Smooth muscle cell (in vitro differentiated cells): ENCODE measurements around the gene FLT1. TPM values are rescaled to one million over a fixed set of nuclear protein-coding genes. Genes with fewer than 3 reads are reported as not detected.

ENCODE experiments used
- DNase-seq: peaks from one replicate; lab custom pipeline; 2025; ENCODE audit not compliant: unreplicated experiment; lab: John Stamatoyannopoulos, UW
- H2AFZ ChIP-seq: fragments of 200-600 bp; sonication (generic); 2 replicates; pipeline ENCODE4 v1.6.0; 2016; ENCODE audit warnings: antibody characterized with exemption, low read depth, mild to moderate bottlenecking
- H3F3A ChIP-seq: fragments of 200-600 bp; sonication (generic); 2 replicates; pipeline ENCODE4 v1.6.0; 2017; ENCODE audit warnings: antibody characterized with exemption, low read depth
- H3K27ac ChIP-seq: fragments of 200-600 bp; sonication (generic); 2 replicates; pipeline ENCODE4 v1.5.1; 2016; ENCODE audit warnings: low read depth, mild to moderate bottlenecking
- H3K27me3 ChIP-seq: fragments of 200-600 bp; sonication (generic); 2 replicates; pipeline ENCODE4 v1.6.1; 2016; ENCODE audit warnings: low read depth, mild to moderate bottlenecking
- H3K36me3 ChIP-seq: fragments of 200-600 bp; sonication (generic); 2 replicates; pipeline ENCODE4 v1.5.1; 2016; ENCODE audit warnings: low read depth
- H3K4me1 ChIP-seq: fragments of 200-600 bp; sonication (generic); 2 replicates; pipeline ENCODE4 v1.5.1; 2016; ENCODE audit warnings: low read depth
- H3K4me2 ChIP-seq: fragments of 200-600 bp; sonication (generic); 2 replicates; pipeline ENCODE4 v1.6.0; 2016; ENCODE audit warnings: mild to moderate bottlenecking
- H3K4me3 ChIP-seq: fragments of 200-600 bp; sonication (generic); 2 replicates; pipeline ENCODE4 v1.5.1; 2016; ENCODE audit warnings: mild to moderate bottlenecking
- H3K79me2 ChIP-seq: fragments of 200-600 bp; sonication (generic); 2 replicates; pipeline ENCODE4 v1.6.0; 2016; ENCODE audit warnings: low read depth, mild to moderate bottlenecking
- H3K9ac ChIP-seq: fragments of 200-600 bp; sonication (generic); 2 replicates; pipeline ENCODE4 v1.6.0; 2016; ENCODE audit warnings: low read depth
- H3K9me3 ChIP-seq: fragments of 200-600 bp; sonication (generic); replicated peaks from 2 replicates; pipeline ENCODE4 v1.5.1; 2016; ENCODE audit warnings: low read depth
- H4K20me1 ChIP-seq: fragments of 200-600 bp; sonication (generic); 2 replicates; pipeline ENCODE4 v1.6.0; 2016; ENCODE audit warnings: low read depth
- CTCF ChIP-seq: fragments of 200-600 bp; sonication (generic); IDR thresholded peaks from 2 replicates; pipeline ENCODE4 v1.5.1; 2017; ENCODE audit warnings: borderline replicate concordance, mild to moderate bottlenecking, antibody characterized with exemption; ENCODE audit not compliant: insufficient read depth, poor library complexity, severe bottlenecking
- WGBS: methylation state at CpG from one replicate; pipeline ENCODE4 v1.1.7; 2016; ENCODE audit warnings: low lambda C conversion rate; 5-methylcytosine and 5-hydroxymethylcytosine counted together
- polyA plus RNA-seq: library from polyadenylated mRNA; unstranded; fragments of >200 nt; fragmentation: Nextera tagmentation; extraction: Ambion mirVana; gene quantifications from 2 replicates; pipeline ENCODE4 v1.2.1, GENCODE V29; 2016
- total RNA-seq: library from RNA; depleted of rRNA; stranded (reverse); fragments of >200 nt; gene quantifications from 2 replicates; pipeline ENCODE4 v1.2.3, GENCODE V29; 2014

Gene FLT1, protein sequence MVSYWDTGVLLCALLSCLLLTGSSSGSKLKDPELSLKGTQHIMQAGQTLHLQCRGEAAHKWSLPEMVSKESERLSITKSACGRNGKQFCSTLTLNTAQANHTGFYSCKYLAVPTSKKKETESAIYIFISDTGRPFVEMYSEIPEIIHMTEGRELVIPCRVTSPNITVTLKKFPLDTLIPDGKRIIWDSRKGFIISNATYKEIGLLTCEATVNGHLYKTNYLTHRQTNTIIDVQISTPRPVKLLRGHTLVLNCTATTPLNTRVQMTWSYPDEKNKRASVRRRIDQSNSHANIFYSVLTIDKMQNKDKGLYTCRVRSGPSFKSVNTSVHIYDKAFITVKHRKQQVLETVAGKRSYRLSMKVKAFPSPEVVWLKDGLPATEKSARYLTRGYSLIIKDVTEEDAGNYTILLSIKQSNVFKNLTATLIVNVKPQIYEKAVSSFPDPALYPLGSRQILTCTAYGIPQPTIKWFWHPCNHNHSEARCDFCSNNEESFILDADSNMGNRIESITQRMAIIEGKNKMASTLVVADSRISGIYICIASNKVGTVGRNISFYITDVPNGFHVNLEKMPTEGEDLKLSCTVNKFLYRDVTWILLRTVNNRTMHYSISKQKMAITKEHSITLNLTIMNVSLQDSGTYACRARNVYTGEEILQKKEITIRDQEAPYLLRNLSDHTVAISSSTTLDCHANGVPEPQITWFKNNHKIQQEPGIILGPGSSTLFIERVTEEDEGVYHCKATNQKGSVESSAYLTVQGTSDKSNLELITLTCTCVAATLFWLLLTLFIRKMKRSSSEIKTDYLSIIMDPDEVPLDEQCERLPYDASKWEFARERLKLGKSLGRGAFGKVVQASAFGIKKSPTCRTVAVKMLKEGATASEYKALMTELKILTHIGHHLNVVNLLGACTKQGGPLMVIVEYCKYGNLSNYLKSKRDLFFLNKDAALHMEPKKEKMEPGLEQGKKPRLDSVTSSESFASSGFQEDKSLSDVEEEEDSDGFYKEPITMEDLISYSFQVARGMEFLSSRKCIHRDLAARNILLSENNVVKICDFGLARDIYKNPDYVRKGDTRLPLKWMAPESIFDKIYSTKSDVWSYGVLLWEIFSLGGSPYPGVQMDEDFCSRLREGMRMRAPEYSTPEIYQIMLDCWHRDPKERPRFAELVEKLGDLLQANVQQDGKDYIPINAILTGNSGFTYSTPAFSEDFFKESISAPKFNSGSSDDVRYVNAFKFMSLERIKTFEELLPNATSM (N-terminal part only)
- 738 and 786 TPM in 2 replicates for total RNA-seq
- 329 and 495 TPM in 2 replicates for polyA plus RNA-seq

DNA sequence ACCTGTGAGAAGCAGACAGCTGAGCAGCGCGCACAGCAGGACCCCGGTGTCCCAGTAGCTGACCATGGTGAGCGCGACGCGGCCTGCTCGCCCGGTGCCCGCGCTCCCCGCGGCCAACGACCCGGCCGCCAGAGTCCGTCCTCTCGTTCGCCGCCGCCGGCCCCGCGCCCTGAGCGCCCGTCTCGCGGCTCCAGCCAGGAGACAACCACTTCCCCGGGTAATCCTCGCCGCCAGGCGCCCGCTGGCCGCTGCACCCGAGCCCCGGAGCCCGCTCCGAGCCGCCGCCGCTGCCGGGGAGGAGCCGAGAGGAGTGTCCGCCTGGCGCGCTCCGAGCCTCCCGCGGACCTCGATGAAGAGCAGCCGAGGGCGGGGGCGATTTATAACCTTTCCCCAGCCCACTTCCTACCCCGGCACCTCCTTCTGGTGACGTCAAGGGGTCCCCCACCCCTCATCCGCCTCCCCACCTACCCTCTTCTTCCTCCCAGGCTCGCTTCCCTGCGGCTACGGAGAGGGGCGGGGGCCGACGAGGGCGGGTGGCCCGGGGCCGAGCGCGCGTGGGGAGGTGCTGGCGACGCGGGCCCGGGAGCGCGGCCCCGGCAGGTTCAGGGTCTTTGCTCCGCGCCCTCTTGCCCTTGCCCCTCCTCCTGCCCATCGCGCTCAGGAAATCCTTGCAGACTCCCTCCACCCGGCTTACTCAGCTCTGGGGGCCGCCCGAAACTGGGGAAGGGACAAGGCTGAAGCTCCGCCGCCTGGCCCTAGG is at the start of gene FLT1:
TSS of gene FLT1 (minus strand) at position 351 of the 760 bp plus-strand sequence. CDS start at position 66, 285 bp downstream.
- Histone ChIP-seq H2AFZ (peak within 1 kb of the TSS; percentile 22), H3K36me3 (no peaks in the 10 kb centered on the region), H3K79me2 (peaks cover 83% of the 10 kb centered on the region), H3K27ac (peak within 1 kb of the TSS; percentile 96), H3K4me1 (peaks cover 25% of the 10 kb centered on the region), H3K9me3 (no peaks in the 10 kb centered on the region), H3F3A (peaks cover 60% of the 10 kb centered on the region), H4K20me1 (peaks cover 49% of the 10 kb centered on the region), H3K4me2 (peak within 1 kb of the TSS; percentile 95), H3K27me3 (no peaks in the 10 kb centered on the region), H3K9ac (peak within 1 kb of the TSS; percentile 90), H3K4me3 (peak within 1 kb of the TSS; percentile 79)
- DNase-seq: peak; percentile 85
- WGBS: under 1% methylated on average over 21 of the region's 84 CpGs
- TF ChIP-seq CTCF: no peak

DNA sequence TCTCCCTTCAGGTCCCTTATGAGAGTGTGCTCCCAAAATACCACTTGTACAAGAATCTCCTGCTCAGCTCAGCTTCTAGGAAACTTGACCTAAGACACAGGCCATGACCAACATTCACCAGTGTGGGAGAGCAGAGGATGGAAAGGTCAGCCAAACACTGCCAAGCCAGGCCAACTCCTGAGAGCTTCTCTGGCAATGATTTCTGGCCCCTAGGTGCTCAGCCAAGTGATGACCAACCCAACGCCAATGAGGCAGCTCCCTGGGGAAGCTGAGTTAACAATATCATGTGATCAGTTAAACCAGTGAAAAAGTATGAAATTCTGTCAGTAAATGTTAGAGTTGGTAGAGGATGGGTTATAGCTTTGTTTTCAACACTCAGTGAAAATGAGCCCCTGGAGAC is 49.1 kb upstream of the FLT1 start:
- 90% methylated on average over 1 of the region's 1 CpG for WGBS
- no peak for TF ChIP-seq CTCF
- no peaks in the 10 kb centered on the region for H4K20me1 ChIP-seq

GRCh38 chr13:28542804-28543203 is 47.9 kb upstream of the FLT1 start:
- no peak for TF ChIP-seq CTCF
- no peak overlapping the region for H2AFZ ChIP-seq
- no peaks in the 10 kb centered on the region for H3K4me1 ChIP-seq
- WGBS: 95% methylated on average over 4 of the region's 4 CpGs
- H3K36me3 ChIP-seq: no peaks in the 10 kb centered on the region
- no peak overlapping the region for H3K27ac ChIP-seq
- H3K4me3 ChIP-seq: no peak overlapping the region
- no peaks in the 10 kb centered on the region for H3K9me3 ChIP-seq
- H4K20me1 ChIP-seq: no peaks in the 10 kb centered on the region
- no peak for DNase-seq
- no peak overlapping the region for H3K4me2 ChIP-seq
- no peaks in the 10 kb centered on the region for H3K79me2 ChIP-seq
- H3K27me3 ChIP-seq: no peaks in the 10 kb centered on the region
- H3K9ac ChIP-seq: no peak overlapping the region
- H3F3A ChIP-seq: no peaks in the 10 kb centered on the region

More for the DNA sequence above, 49.1 kb upstream of the FLT1 start:
- H2AFZ ChIP-seq: no peak overlapping the region
- H3K4me2 ChIP-seq: no peak overlapping the region
- no peaks in the 10 kb centered on the region for H3K9me3 ChIP-seq
- no peak for DNase-seq
- H3K4me1 ChIP-seq: no peaks in the 10 kb centered on the region
- no peaks in the 10 kb centered on the region for H3K27me3 ChIP-seq
- no peaks in the 10 kb centered on the region for H3K36me3 ChIP-seq
- no peaks in the 10 kb centered on the region for H3K79me2 ChIP-seq
- H3K27ac ChIP-seq: no peak overlapping the region
- no peaks in the 10 kb centered on the region for H3F3A ChIP-seq
- no peak overlapping the region for H3K9ac ChIP-seq
- H3K4me3 ChIP-seq: no peak overlapping the region
